Measurements from ENCODE around the gene CHN2. TPM values are rescaled to one million over a fixed set of nuclear protein-coding genes. Genes with fewer than 3 reads are reported as not detected.

The CHN2 gene
- total RNA-seq, 4 donors from 2014 or later = 7.6 to 15.3 (median 10.0) TPM

- no peak for ATAC-seq
- Histone ChIP-seq H3K4me1 (peaks cover 0 to 11% (median 0%) of the 10 kb centered on the region in 3 donors), H3K27me3 (no peaks in the 10 kb centered on the region), H3K27ac (no peak overlapping the region), H3K4me3 (no peak overlapping the region), H3K36me3 (no peaks in the 10 kb centered on the region), H3K9me3 (no peaks in the 10 kb centered on the region)
- no peak for TF ChIP-seq POLR2AphosphoS5 (IDR thresholded peaks at IDR 0.05)
- TF ChIP-seq EP300 (IDR thresholded peaks at IDR 0.05) = no peak
- TF ChIP-seq, protein P1, sequence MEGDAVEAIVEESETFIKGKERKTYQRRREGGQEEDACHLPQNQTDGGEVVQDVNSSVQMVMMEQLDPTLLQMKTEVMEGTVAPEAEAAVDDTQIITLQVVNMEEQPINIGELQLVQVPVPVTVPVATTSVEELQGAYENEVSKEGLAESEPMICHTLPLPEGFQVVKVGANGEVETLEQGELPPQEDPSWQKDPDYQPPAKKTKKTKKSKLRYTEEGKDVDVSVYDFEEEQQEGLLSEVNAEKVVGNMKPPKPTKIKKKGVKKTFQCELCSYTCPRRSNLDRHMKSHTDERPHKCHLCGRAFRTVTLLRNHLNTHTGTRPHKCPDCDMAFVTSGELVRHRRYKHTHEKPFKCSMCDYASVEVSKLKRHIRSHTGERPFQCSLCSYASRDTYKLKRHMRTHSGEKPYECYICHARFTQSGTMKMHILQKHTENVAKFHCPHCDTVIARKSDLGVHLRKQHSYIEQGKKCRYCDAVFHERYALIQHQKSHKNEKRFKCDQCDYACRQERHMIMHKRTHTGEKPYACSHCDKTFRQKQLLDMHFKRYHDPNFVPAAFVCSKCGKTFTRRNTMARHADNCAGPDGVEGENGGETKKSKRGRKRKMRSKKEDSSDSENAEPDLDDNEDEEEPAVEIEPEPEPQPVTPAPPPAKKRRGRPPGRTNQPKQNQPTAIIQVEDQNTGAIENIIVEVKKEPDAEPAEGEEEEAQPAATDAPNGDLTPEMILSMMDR (IDR thresholded peaks at IDR 0.05) = no peak
- TF ChIP-seq POLR2A (IDR thresholded peaks at IDR 0.05) = no peak
- WGBS, 2 donors (ENCODE audit: low coverage in 1 of 2) = 83 to 100% methylated on average over 5 of the region's 5 CpGs
Measured at GRCh38 chr7:29214056-29214455, 19.5 kb downstream of the CHN2 start.

DNA sequence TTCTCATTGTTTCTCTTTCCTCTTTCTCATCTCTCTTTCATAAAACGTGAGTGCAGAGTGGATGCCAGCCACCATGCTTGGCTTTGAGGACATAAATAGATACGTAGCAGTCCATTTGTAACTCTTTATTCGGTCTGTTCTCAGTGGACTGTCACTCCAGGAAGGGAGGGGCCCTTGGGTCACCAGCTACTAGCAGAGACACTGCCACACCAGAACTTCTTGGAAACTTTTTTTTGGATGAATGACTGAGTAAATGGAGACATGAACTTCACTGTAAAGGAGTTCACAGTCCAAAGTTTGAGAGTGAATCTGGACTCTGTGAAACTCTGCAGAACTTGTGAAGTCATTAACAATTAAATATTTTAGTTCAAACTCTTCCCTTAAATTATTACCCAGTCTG is 20.2 kb downstream of the CHN2 start:
- 8 to 47% methylated on average over 2 to 3 of the region's 3 CpGs for WGBS, 2 donors (ENCODE audit: low coverage in 1 of 2)
- no peak for ATAC-seq

GRCh38 chr7:29216128-29216527 is 21.6 kb downstream of the CHN2 start:
- peaks cover 0 to 11% (median 0%) of the 10 kb centered on the region in 3 donors for H3K4me1 ChIP-seq
- no peak overlapping the region for H3K4me3 ChIP-seq
- WGBS, 2 donors (ENCODE audit: low coverage in 1 of 2) = 67 to 80% methylated on average over 1 of the region's 1 CpG
- no peak overlapping the region for H3K27ac ChIP-seq
- H3K36me3 ChIP-seq = no peaks in the 10 kb centered on the region
- TF ChIP-seq EP300 (IDR thresholded peaks at IDR 0.05) (no peak), POLR2AphosphoS5 (IDR thresholded peaks at IDR 0.05) (no peak), POLR2A (IDR thresholded peaks at IDR 0.05) (no peak)
- TF ChIP-seq, protein P1 (IDR thresholded peaks at IDR 0.05) = no peak
- ATAC-seq = no peak
- no peaks in the 10 kb centered on the region for H3K27me3 ChIP-seq
- H3K9me3 ChIP-seq = no peaks in the 10 kb centered on the region

More for the DNA sequence above, 20.2 kb downstream of the CHN2 start:
- Histone ChIP-seq H3K4me1 (peaks cover 0 to 11% (median 0%) of the 10 kb centered on the region in 3 donors), H3K36me3 (no peaks in the 10 kb centered on the region), H3K27me3 (no peaks in the 10 kb centered on the region), H3K27ac (no peak overlapping the region), H3K9me3 (no peaks in the 10 kb centered on the region), H3K4me3 (no peak overlapping the region)
- no peak for TF ChIP-seq POLR2A (IDR thresholded peaks at IDR 0.05)
- no peak for TF ChIP-seq POLR2AphosphoS5 (IDR thresholded peaks at IDR 0.05)
- TF ChIP-seq EP300 (IDR thresholded peaks at IDR 0.05) = no peak
- TF ChIP-seq, protein P1 (IDR thresholded peaks at IDR 0.05) = no peak

DNA sequence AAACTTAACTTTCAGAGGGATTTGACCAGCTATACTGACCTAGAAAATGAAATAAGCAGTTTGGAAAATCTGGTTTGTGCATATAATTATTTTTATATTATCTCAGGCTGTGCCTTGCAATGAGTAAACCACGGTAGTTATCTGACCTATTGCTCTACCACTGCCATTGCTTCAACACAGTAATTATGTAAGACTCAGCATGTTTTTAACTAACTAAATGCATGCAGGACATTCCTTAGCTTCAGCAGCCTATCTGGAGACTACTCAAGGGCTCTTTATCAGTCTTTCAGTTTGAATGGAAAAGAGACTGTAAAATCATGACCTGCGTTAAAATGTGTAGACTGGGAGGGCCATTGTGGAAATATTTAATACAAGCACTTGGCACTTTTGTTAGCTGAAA is 22.5 kb downstream of the CHN2 start:
- Histone ChIP-seq H3K36me3 (no peaks in the 10 kb centered on the region), H3K27me3 (no peaks in the 10 kb centered on the region), H3K4me3 (no peak overlapping the region), H3K27ac (no peak overlapping the region), H3K4me1 (peaks cover 0 to 11% (median 0%) of the 10 kb centered on the region in 3 donors), H3K9me3 (peaks cover 0 to 3% (median 0%) of the 10 kb centered on the region in 3 donors)
- no peak for ATAC-seq
- TF ChIP-seq EP300 (IDR thresholded peaks at IDR 0.05) (no peak), POLR2AphosphoS5 (IDR thresholded peaks at IDR 0.05) (no peak), POLR2A (IDR thresholded peaks at IDR 0.05) (no peak)
- TF ChIP-seq, protein P1 (IDR thresholded peaks at IDR 0.05) = no peak
- 63 to 69% methylated on average over 2 of the region's 2 CpGs for WGBS, 2 donors (ENCODE audit: low coverage in 1 of 2)

- Histone ChIP-seq H3K27ac (no peak overlapping the region), H3K4me3 (no peak overlapping the region), H3K27me3 (no peaks in the 10 kb centered on the region), H3K9me3 (peaks cover 0 to 3% (median 0%) of the 10 kb centered on the region in 3 donors), H3K4me1 (no peaks in the 10 kb centered on the region), H3K36me3 (no peaks in the 10 kb centered on the region)
- TF ChIP-seq EP300 (IDR thresholded peaks at IDR 0.05) (no peak), POLR2A (IDR thresholded peaks at IDR 0.05) (no peak), POLR2AphosphoS5 (IDR thresholded peaks at IDR 0.05) (no peak)
- TF ChIP-seq, protein P1 (IDR thresholded peaks at IDR 0.05) = no peak
- ATAC-seq = no peak
- 38 to 78% methylated on average over 1 of the region's 1 CpG for WGBS, 2 donors (ENCODE audit: low coverage in 1 of 2)
Measured at GRCh38 chr7:29224726-29225125, 30.2 kb downstream of the CHN2 start.
